GM19240 (cell line): ENCODE data around the gene CFD.

Source experiments
- DNase-seq: peaks from one replicate; pipeline ENCODE4 v3.0.0; 2011; ENCODE audit warnings: low spot score; ENCODE audit not compliant: insufficient read length

Gene CFD

GRCh38 chr19:904545-904944, 45.1 kb downstream of the CFD start:
- DNase-seq = no peak

GRCh38 chr19:906480-906879, 47.0 kb downstream of the CFD start:
- DNase-seq = no peak

- DNase-seq = no peak
Observed at GRCh38 chr19:907183-907853, 47.9 kb downstream of the CFD start.

DNA sequence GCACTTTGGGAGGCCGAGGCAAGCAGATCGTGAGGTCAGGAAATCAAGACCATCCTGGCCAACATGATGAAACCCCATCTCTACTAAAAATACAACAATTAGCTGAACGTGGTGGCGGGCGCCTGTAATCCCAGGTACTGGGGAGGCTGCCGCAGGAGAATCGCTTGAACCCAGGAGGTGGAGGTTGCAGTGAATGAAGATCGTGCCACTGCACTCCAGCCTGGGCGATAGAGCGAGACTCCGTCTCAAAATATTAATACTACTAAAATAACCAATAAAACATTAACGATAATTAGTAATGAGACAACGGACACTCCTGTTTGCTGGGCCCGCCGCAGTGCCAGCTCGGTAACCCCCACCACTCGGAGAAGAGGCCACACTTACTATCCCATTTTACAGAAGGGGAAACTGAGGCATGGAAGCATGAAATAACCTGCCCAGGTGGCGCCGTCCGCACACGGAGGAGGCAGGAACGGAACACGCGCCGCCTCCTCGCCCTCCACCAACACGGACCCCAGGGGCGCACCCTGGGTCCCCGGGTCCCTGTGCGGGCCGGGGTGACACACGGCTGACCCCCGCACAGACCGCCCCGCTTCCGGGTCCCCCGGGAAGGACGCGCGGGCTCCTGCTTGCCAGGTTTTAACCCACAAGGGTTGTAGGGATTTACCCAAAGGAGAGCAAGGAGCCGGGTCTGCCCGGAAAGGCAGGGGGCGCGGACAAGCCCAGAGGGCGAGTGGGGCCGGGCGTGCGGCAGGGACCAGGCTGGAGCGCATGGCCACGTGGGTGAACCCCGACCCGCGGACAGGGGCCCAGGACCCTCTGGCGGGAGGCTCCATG, 52.0 kb downstream of the CFD start:
- no peak for DNase-seq

- DNase-seq = peak; percentile 41
Observed at GRCh38 chr19:912181-913079, 53.0 kb downstream of the CFD start.
